ENCODE results near the gene SLC7A14. TPM values are rescaled to one million over a fixed set of nuclear protein-coding genes. Genes with fewer than 3 reads are reported as not detected.

The SLC7A14 gene
- total and polyA plus RNA-seq, 2 of the 13 experiments (the other 11 are each of a cell fraction or from before 2014, with no cell fraction given), result not detected

- ChIA-PET POLR2A (no interaction called here), CTCF (ENCODE audit: low intra/inter-chr PET ratio, low total read pairs) (no interaction called here)
- ATAC-seq (no peak), DNase-seq (ENCODE audit: low spot score) (no peak), FAIRE-seq (no peak)
- Histone ChIP-seq H3K4me2 (ENCODE audit: low read depth, low read length) (no peak overlapping the region), H3K27me3 (ENCODE audit: control insufficient read depth in 1 of 2, insufficient read depth in 2 of 2, low read length in 2 of 2) (peaks cover 2 to 9% of the 10 kb centered on the region in 2 experiments; a peak in 2 of 5 replicates), H3K4me3 (replicated peaks in 1 of 3; ENCODE audit: insufficient read depth in 1 of 3, low read depth in 2 of 3, low read length in 3 of 3) (no peak overlapping the region), H2AFZ (ENCODE audit: low read length) (no peak overlapping the region), H3K9me3 (ENCODE audit: low read length) (no peaks in the 10 kb centered on the region), H3K4me1 (ENCODE audit: insufficient read depth, low read length) (no peaks in the 10 kb centered on the region), H3K27ac (ENCODE audit: extremely low read length, insufficient read depth, low read length) (no peak overlapping the region), H4K20me1 (ENCODE audit: insufficient read depth, low read length) (no peaks in the 10 kb centered on the region), H3K79me2 (ENCODE audit: insufficient read depth, low read length) (no peaks in the 10 kb centered on the region), H3K36me3 (replicated peaks in 1 of 2; ENCODE audit: control insufficient read depth in 1 of 2, insufficient read depth in 2 of 2, low read length in 2 of 2) (no peaks in the 10 kb centered on the region), H3K9ac (ENCODE audit: insufficient read depth, low read depth, low read length) (no peak overlapping the region)
- WGBS (ENCODE audit: low lambda C conversion rate), result 0% methylated on average over 3 of the region's 3 CpGs
- intact Hi-C loops (cut with micrococcal nuclease; ENCODE audit: unreplicated experiment) (no loop called here), in situ Hi-C loops (cut with HindIII; ENCODE audit: extremely low pct_ligation_motif_present, low pct_unique_long_range_greater_than_20kb) (no loop called here)
- BruUV-seq (replicated peaks), result no TSS peak
- TF ChIP-seq REPIN1 (CRISPR knock-in tag; IDR thresholded peaks at IDR 0.05; ENCODE audit: borderline replicate concordance, low read depth), result no peak
- no peak for TF ChIP-seq KAT2B (IDR thresholded peaks at IDR 0.05; ENCODE audit: borderline replicate concordance, low read depth, low read length)
- no peak for TF ChIP-seq ZNF432 (CRISPR knock-in tag; IDR thresholded peaks at IDR 0.05; ENCODE audit: borderline replicate concordance)
- no peak for TF ChIP-seq RBAK (CRISPR knock-in tag; IDR thresholded peaks at IDR 0.05)
- no peak for TF ChIP-seq PLSCR1 (CRISPR knock-in tag; IDR thresholded peaks at IDR 0.05; ENCODE audit: borderline replicate concordance)
- no peak for TF ChIP-seq NCOA1 (CRISPR knock-in tag; IDR thresholded peaks at IDR 0.05)
- TF ChIP-seq ZNF644 (CRISPR knock-in tag; IDR thresholded peaks at IDR 0.05; ENCODE audit: low read depth), result no peak
- no peak for TF ChIP-seq ZMAT5 (CRISPR knock-in tag; IDR thresholded peaks at IDR 0.05; ENCODE audit: borderline replicate concordance, low read depth)
- TF ChIP-seq ZNF775 (CRISPR knock-in tag; IDR thresholded peaks at IDR 0.05; ENCODE audit: borderline replicate concordance), result no peak
- TF ChIP-seq, protein P1, sequence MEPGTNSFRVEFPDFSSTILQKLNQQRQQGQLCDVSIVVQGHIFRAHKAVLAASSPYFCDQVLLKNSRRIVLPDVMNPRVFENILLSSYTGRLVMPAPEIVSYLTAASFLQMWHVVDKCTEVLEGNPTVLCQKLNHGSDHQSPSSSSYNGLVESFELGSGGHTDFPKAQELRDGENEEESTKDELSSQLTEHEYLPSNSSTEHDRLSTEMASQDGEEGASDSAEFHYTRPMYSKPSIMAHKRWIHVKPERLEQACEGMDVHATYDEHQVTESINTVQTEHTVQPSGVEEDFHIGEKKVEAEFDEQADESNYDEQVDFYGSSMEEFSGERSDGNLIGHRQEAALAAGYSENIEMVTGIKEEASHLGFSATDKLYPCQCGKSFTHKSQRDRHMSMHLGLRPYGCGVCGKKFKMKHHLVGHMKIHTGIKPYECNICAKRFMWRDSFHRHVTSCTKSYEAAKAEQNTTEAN (CRISPR knock-in tag; conservative IDR thresholded peaks at IDR 0.05), result no peak
- no peak for TF ChIP-seq HNRNPL (IDR thresholded peaks at IDR 0.05; ENCODE audit: low read depth, low read length)
- TF ChIP-seq, protein P2, sequence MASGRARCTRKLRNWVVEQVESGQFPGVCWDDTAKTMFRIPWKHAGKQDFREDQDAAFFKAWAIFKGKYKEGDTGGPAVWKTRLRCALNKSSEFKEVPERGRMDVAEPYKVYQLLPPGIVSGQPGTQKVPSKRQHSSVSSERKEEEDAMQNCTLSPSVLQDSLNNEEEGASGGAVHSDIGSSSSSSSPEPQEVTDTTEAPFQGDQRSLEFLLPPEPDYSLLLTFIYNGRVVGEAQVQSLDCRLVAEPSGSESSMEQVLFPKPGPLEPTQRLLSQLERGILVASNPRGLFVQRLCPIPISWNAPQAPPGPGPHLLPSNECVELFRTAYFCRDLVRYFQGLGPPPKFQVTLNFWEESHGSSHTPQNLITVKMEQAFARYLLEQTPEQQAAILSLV (CRISPR knock-in tag; IDR thresholded peaks at IDR 0.05; ENCODE audit: borderline replicate concordance), result no peak
- TF ChIP-seq THAP8 (CRISPR knock-in tag; IDR thresholded peaks at IDR 0.05; ENCODE audit: borderline replicate concordance), result no peak
- TF ChIP-seq SMAD9 (CRISPR knock-in tag; IDR thresholded peaks at IDR 0.05), result no peak
- no peak for TF ChIP-seq CREBL2 (CRISPR knock-in tag; IDR thresholded peaks at IDR 0.05; ENCODE audit: borderline replicate concordance)
These were observed 51.6 kb downstream of the SLC7A14 start for GRCh38 chr3:170534227-170534626.
